IMR-90 (cell line): Measurements from ENCODE around the gene OR6B3. TPM values are rescaled to one million over a fixed set of nuclear protein-coding genes. Genes with fewer than 3 reads are reported as not detected.

Source experiments
- ATAC-seq: fragments of 200-7000 bp; cut with Tn5 transposase; 2 replicates; pipeline ENCODE4 v1.9.1; 2020; ENCODE audit warnings: low read depth, mild to moderate bottlenecking, moderate library complexity
- BruUV-seq: library from RNA; stranded (reverse); fragments of 400-500 nt; replicated peaks from 2 replicates; lab custom pipeline; 2021; lab: Mats Ljungman, UMichigan
- CTCF ChIA-PET: fragments of 300-600 bp; formaldehyde crosslinking; extraction: SDS; loops from one replicate; lab custom pipeline; 2021; ENCODE audit warnings: antibody characterized with exemption; lab: Yijun Ruan, JAX
- POLR2A ChIA-PET: fragments of 300-600 bp; sonication (Branson Sonifier 250); formaldehyde crosslinking; loops from one replicate; lab custom pipeline; 2022; ENCODE audit warnings: antibody characterized with exemption; ENCODE audit not compliant: unreplicated experiment; lab: Charles Lee
- DNase-seq: peaks from one replicate; pipeline ENCODE4 v3.0.0; 2013
- H2AFZ ChIP-seq: replicated peaks from 2 replicates; pipeline ENCODE3; 2013; ENCODE audit warnings: low read length, mild to moderate bottlenecking; ENCODE audit not compliant: poor library complexity
- H2AK5ac ChIP-seq: 2 replicates; pipeline ENCODE4 v1.6.1; 2013; ENCODE audit warnings: low read depth, low read length, inconsistent platforms
- H2AK9ac ChIP-seq: replicated peaks from 2 replicates; pipeline ENCODE3; 2013; ENCODE audit warnings: mild to moderate bottlenecking, low read depth, low read length, moderate library complexity; ENCODE audit not compliant: poor library complexity
- H2BK120ac ChIP-seq: 2 replicates; pipeline ENCODE4 v1.6.1; 2013; ENCODE audit warnings: low read depth, low read length, inconsistent platforms
- H2BK15ac ChIP-seq: 3 replicates; pipeline ENCODE4 v1.6.1; 2013; ENCODE audit warnings: low read depth, low read length, inconsistent platforms
- H2BK20ac ChIP-seq: 2 replicates; pipeline ENCODE4 v1.6.1; 2013; ENCODE audit warnings: low read depth, mild to moderate bottlenecking, inconsistent platforms, low read length, moderate library complexity
- H2BK5ac ChIP-seq: 2 replicates; pipeline ENCODE4 v1.6.1; 2013; ENCODE audit warnings: mild to moderate bottlenecking, low read depth, low read length, inconsistent platforms; ENCODE audit not compliant: poor library complexity, severe bottlenecking
- H3K14ac ChIP-seq: replicated peaks from 2 replicates; pipeline ENCODE4 v1.6.1; 2013; ENCODE audit warnings: low read depth, low read length, inconsistent platforms
- H3K18ac ChIP-seq: 2 replicates; pipeline ENCODE4 v1.6.1; 2013; ENCODE audit warnings: low read depth, low read length, control low read depth
- H3K23ac ChIP-seq: 2 replicates; pipeline ENCODE4 v1.6.1; 2013; ENCODE audit warnings: low read depth, low read length, inconsistent platforms
- H3K27ac ChIP-seq: 2 replicates; pipeline ENCODE4 v1.5.1; 2013; ENCODE audit warnings: mild to moderate bottlenecking, control low read depth, low read length; ENCODE audit not compliant: insufficient read depth
- H3K27me3 ChIP-seq: 2 replicates; pipeline ENCODE4 v1.6.1; 2013; ENCODE audit warnings: low read length; ENCODE audit not compliant: control insufficient read depth, insufficient read depth
- H3K36me3 ChIP-seq: 2 replicates; pipeline ENCODE4 v1.6.1; 2013; ENCODE audit warnings: low read length, mixed read lengths; ENCODE audit not compliant: control insufficient read depth, insufficient read depth
- H3K4ac ChIP-seq: 2 replicates; pipeline ENCODE4 v1.6.1; 2013; ENCODE audit warnings: low read depth, low read length, inconsistent platforms
- H3K4me1 ChIP-seq: 2 replicates; pipeline ENCODE4 v1.6.1; 2013; ENCODE audit warnings: low read length, mixed read lengths; ENCODE audit not compliant: control insufficient read depth, insufficient read depth
- H3K4me2 ChIP-seq: 2 replicates; pipeline ENCODE4 v1.6.1; 2013; ENCODE audit warnings: low read depth, mild to moderate bottlenecking, control low read depth, low read length, moderate library complexity
- H3K4me3 ChIP-seq: 2 replicates; pipeline ENCODE4 v1.5.1; 2013; ENCODE audit warnings: low read depth, mild to moderate bottlenecking, control low read depth, low read length, moderate library complexity; ENCODE audit not compliant: insufficient read depth
- H3K56ac ChIP-seq: 2 replicates; pipeline ENCODE4 v1.6.1; 2013; ENCODE audit warnings: low read length, inconsistent platforms; ENCODE audit not compliant: insufficient read depth; ENCODE audit errors: extremely low read depth
- H3K79me1 ChIP-seq, 2 experiments: 2 replicates each; pipeline ENCODE4 v1.6.1; 2013; ENCODE audit warnings: low read length in 2 of 2, inconsistent platforms in 1 of 2, low read depth in 1 of 2
- H3K9ac ChIP-seq: 2 replicates; pipeline ENCODE4 v1.6.1; 2013; ENCODE audit warnings: low read depth, low read length, control low read depth
- H3K9me1 ChIP-seq: 2 replicates; pipeline ENCODE4 v1.6.1; 2013; ENCODE audit warnings: low read length, inconsistent platforms; ENCODE audit not compliant: insufficient read depth
- H3K9me3 ChIP-seq: 2 replicates; pipeline ENCODE4 v1.6.1; 2013; ENCODE audit warnings: low read length; ENCODE audit not compliant: control insufficient read depth, insufficient read depth
- H4K20me1 ChIP-seq: 2 replicates; pipeline ENCODE4 v1.6.1; 2013; ENCODE audit warnings: low read length, inconsistent platforms; ENCODE audit not compliant: insufficient read depth
- H4K5ac ChIP-seq: 2 replicates; pipeline ENCODE4 v1.6.1; 2013; ENCODE audit warnings: mild to moderate bottlenecking, low read depth, low read length, control low read depth
- H4K8ac ChIP-seq, 2 experiments: 2 replicates each; pipeline ENCODE4 v1.6.1; 2013; ENCODE audit warnings: low read depth in 2 of 2, low read length in 2 of 2, control low read depth in 1 of 2, inconsistent platforms in 1 of 2
- H4K91ac ChIP-seq: 2 replicates; pipeline ENCODE4 v1.6.1; 2013; ENCODE audit warnings: low read depth, low read length, inconsistent platforms; ENCODE audit not compliant: insufficient read depth
- MAZ ChIP-seq: IDR thresholded peaks from 2 replicates; pipeline ENCODE4 v1.6.1; 2012; ENCODE audit warnings: low read depth, mild to moderate bottlenecking, low read length, improper control_type of control experiment, moderate library complexity, borderline replicate concordance
- RCOR1 ChIP-seq: IDR thresholded peaks from 2 replicates; pipeline ENCODE4 v1.6.1; 2012; ENCODE audit warnings: mild to moderate bottlenecking, low read length, improper control_type of control experiment; ENCODE audit not compliant: insufficient replicate concordance
- WGBS, 2 experiments: methylation state at CpG; one replicate each; pipeline versions ENCODE4 v1.1.5 to v1.1.7; 2013; ENCODE audit warnings: missing lambda C conversion rate in 2 of 2; ENCODE audit not compliant: insufficient read length in 1 of 2; ENCODE audit errors: extremely low coverage in 2 of 2; 5-methylcytosine and 5-hydroxymethylcytosine counted together
- dilution Hi-C: fragments of 300-500 bp; cut with HindIII; formaldehyde crosslinking; loops from one replicate; pipeline ENCODE4 v1.14.3; 2018; ENCODE audit warnings: low sequenced_read_pairs; ENCODE audit not compliant: unreplicated experiment
- in situ Hi-C: fragments of 300-500 bp; cut with MboI; formaldehyde crosslinking; loops from 3 replicates; pipeline ENCODE4 v1.14.3; 2019; ENCODE audit warnings: low sequenced_read_pairs, inconsistent platforms, mixed read lengths
- intact Hi-C: fragments of 100-400 bp; cut with micrococcal nuclease; formaldehyde crosslinking; loops from 2 replicates; pipeline ENCODE4 v1.10.0; 2022
- polyA plus RNA-seq, 3 experiments: library from polyadenylated mRNA; depleted of rRNA; stranded (reverse); fragments of >200 nt; gene quantifications; 2 replicates each; pipeline ENCODE4 v1.2.3, GENCODE V29; 2012; ENCODE audit warnings: low replicate concordance in 1 of 3
- total RNA-seq: library from RNA; depleted of rRNA; stranded (reverse); fragments of >200 nt; gene quantifications from 2 replicates; pipeline ENCODE4 v1.2.3, GENCODE V29; 2012

The OR6B3 gene
- total and polyA plus RNA-seq, 2 of the 4 experiments (the other 2 are of a cell fraction), result not detected

DNA sequence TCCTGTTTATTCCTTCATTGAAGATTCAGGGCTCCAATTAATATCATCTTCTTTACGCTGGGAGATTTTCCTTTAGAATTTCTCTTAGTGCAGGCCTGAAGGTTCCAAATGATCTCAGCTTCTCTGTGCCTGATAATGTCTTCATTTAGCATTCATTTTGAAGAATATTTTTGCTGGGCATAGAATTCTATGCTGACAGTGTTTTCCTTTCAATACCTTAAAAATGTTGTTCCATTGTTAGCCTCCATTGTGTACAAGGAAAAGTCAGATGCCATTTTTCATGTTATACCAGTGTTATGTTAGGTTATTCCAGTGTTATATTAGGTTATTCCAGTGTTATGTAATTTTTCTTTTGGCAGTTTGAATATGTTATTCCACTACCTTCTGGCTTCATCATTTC is 14.9 kb upstream of the OR6B3 start:
- no peak overlapping the region for H3K4ac ChIP-seq
- H2BK120ac ChIP-seq, result no peak overlapping the region
- H3K9me3 ChIP-seq, result no peaks in the 10 kb centered on the region
- H3K4me1 ChIP-seq, result no peaks in the 10 kb centered on the region
- no peaks in the 10 kb centered on the region for H3K36me3 ChIP-seq
- H3K9ac ChIP-seq, result no peak overlapping the region
- ATAC-seq (no peak), DNase-seq (no peak)
- H4K5ac ChIP-seq, result no peak overlapping the region
- H3K4me3 ChIP-seq, result no peak overlapping the region
- no CpG with 5 or more reads among the region's 1 CpG for WGBS, 2 experiments
- H3K9me1 ChIP-seq, result no peaks in the 10 kb centered on the region
- H4K20me1 ChIP-seq, result no peaks in the 10 kb centered on the region
- no peak overlapping the region for H4K91ac ChIP-seq
- TF ChIP-seq MAZ (no peak), RCOR1 (no peak)
- no peak overlapping the region for H2AFZ ChIP-seq
- H3K79me1 ChIP-seq, result no peaks in the 10 kb centered on the region
- ChIA-PET CTCF (interaction anchor here (1.6 kb wide), 1 partner anchor 76 kb away, joined by 4 read pairs; no protein-coding TSS in a partner anchor), POLR2A (no interaction called here)
- H3K18ac ChIP-seq, result no peak overlapping the region
- no peak overlapping the region for H2BK15ac ChIP-seq
- H4K8ac ChIP-seq, result no peak overlapping the region
- H3K14ac ChIP-seq, result no peak overlapping the region
- intact Hi-C loops, result no loop called here
- dilution Hi-C loops, result no loop called here
- H3K27ac ChIP-seq, result no peak overlapping the region
- no peak overlapping the region for H2BK20ac ChIP-seq
- no peak overlapping the region for H3K23ac ChIP-seq
- no peak overlapping the region for H2AK5ac ChIP-seq
- no peak overlapping the region for H3K4me2 ChIP-seq
- in situ Hi-C loops, result no loop called here
- no peaks in the 10 kb centered on the region; the same call in 1 of the 2 replicates for H3K27me3 ChIP-seq
- H2AK9ac ChIP-seq, result no peak overlapping the region
- no TSS peak for BruUV-seq
- H3K56ac ChIP-seq, result no peak overlapping the region
- no peak overlapping the region for H2BK5ac ChIP-seq
